GM19397 (cell line): ENCODE measurements around the gene CYP46A1.
A peak's percentile ranks its signal among the peaks of the same experiment; 100 is the strongest.
"Not testable (repeated sequence)": the region's sequence is repeated elsewhere in the genome, so short reads cannot be mapped to it uniquely, and the experiment has no call there.

Experiments used
- ATAC-seq: cut with Tn5 transposase; IDR thresholded peaks from one replicate; pipeline ENCODE4 v1.9.1; 2021; ENCODE audit warnings: mild to moderate bottlenecking, moderate library complexity; ENCODE audit not compliant: unreplicated experiment

CYP46A1 gene

GRCh38 chr14:99683619-99684409 lies at the start of gene CYP46A1:
TSS of gene CYP46A1 (plus strand) at chr14:99684298. CDS start at chr14:99684418, 120 bp downstream.
- peak; percentile 93 for ATAC-seq

GRCh38 chr14:99634443-99634842 lies 49.7 kb upstream of the CYP46A1 start:
- ATAC-seq, result no peak

GRCh38 chr14:99635116-99635515 lies 49.0 kb upstream of the CYP46A1 start:
- ATAC-seq, result no peak

GRCh38 chr14:99636487-99636886 lies 47.6 kb upstream of the CYP46A1 start:
- ATAC-seq, result no peak

GRCh38 chr14:99637624-99638023 lies 46.5 kb upstream of the CYP46A1 start:
- ATAC-seq, result no peak

- ATAC-seq, result not testable (repeated sequence)
Measured at GRCh38 chr14:99642771-99643170, 41.3 kb upstream of the CYP46A1 start.

- ATAC-seq, result no peak
Measured at GRCh38 chr14:99643343-99643742, 40.8 kb upstream of the CYP46A1 start.

- no peak for ATAC-seq
Measured at GRCh38 chr14:99644035-99644587, 40.0 kb upstream of the CYP46A1 start.

GRCh38 chr14:99644723-99645544 lies 39.2 kb upstream of the CYP46A1 start, which contains the start of gene HHIPL1:
TSS of gene HHIPL1 (plus strand) at chr14:99645129. CDS start at chr14:99645208, 79 bp downstream.
- no peak for ATAC-seq

- ATAC-seq, result no peak
Measured at GRCh38 chr14:99645545-99646505, 38.3 kb upstream of the CYP46A1 start.

GRCh38 chr14:99647411-99647810 lies 36.7 kb upstream of the CYP46A1 start:
- no peak for ATAC-seq

- ATAC-seq, result no peak
Measured at GRCh38 chr14:99648027-99648784, 35.9 kb upstream of the CYP46A1 start.

- no peak for ATAC-seq
Measured at GRCh38 chr14:99649219-99649618, 34.9 kb upstream of the CYP46A1 start.

- ATAC-seq, result no peak
Measured at GRCh38 chr14:99649643-99650042, 34.5 kb upstream of the CYP46A1 start.

GRCh38 chr14:99650189-99650588 lies 33.9 kb upstream of the CYP46A1 start:
- ATAC-seq, result no peak

GRCh38 chr14:99651953-99652746 lies 31.9 kb upstream of the CYP46A1 start:
- no peak for ATAC-seq

- ATAC-seq, result no peak
Measured at GRCh38 chr14:99654235-99654985, 29.7 kb upstream of the CYP46A1 start.

- no peak for ATAC-seq
Measured at GRCh38 chr14:99655521-99655920, 28.6 kb upstream of the CYP46A1 start.
